HepG2 (cell line): Measurements from ENCODE around the gene CXXC5. TPM values are rescaled to one million over a fixed set of nuclear protein-coding genes. Genes with fewer than 3 reads are reported as not detected.

Source experiments
- ARID4A ChIP-seq: sonication (generic); formaldehyde crosslinking; IDR thresholded peaks from 2 replicates; pipeline ENCODE4 v1.5.0; 2020; ENCODE audit warnings: mild to moderate bottlenecking, missing genetic modification reagents, borderline replicate concordance
- ATRX ChIP-seq: sonication (generic); formaldehyde crosslinking; IDR thresholded peaks from 2 replicates; pipeline ENCODE4 v1.4.0; 2020; ENCODE audit warnings: missing genetic modification reagents, borderline replicate concordance
- CERS6 ChIP-seq: sonication (generic); formaldehyde crosslinking; IDR thresholded peaks from 2 replicates; pipeline ENCODE4 v1.5.0; 2020; ENCODE audit warnings: missing genetic modification reagents
- GABPA ChIP-seq, 2 experiments: IDR thresholded peaks; 2 replicates each; pipeline ENCODE4 v1.6.1; 2011 to 2016; ENCODE audit warnings: low read depth in 2 of 2, low read length in 1 of 2, missing biosample characterization in 1 of 2, missing genetic modification characterization in 1 of 2
- KDM5B ChIP-seq: sonication (generic); formaldehyde crosslinking; IDR thresholded peaks from 2 replicates; pipeline ENCODE4 v1.4.0; 2020; ENCODE audit warnings: missing genetic modification reagents, mild to moderate bottlenecking, borderline replicate concordance
- MED13 ChIP-seq: sonication (generic); formaldehyde crosslinking; IDR thresholded peaks from 2 replicates; pipeline ENCODE4 v1.5.0; 2020; ENCODE audit warnings: missing genetic modification reagents
- MXD1 ChIP-seq: sonication (generic); formaldehyde crosslinking; IDR thresholded peaks from 2 replicates; pipeline ENCODE4 v1.4.0; 2020; ENCODE audit warnings: mild to moderate bottlenecking, missing genetic modification reagents
- NR3C1 ChIP-seq: sonication (generic); formaldehyde crosslinking; IDR thresholded peaks from 2 replicates; pipeline ENCODE4 v1.4.0; 2020; ENCODE audit warnings: missing genetic modification reagents
- POLR2AphosphoS2 ChIP-seq: IDR thresholded peaks from 2 replicates; pipeline ENCODE4 v1.6.1; 2011; ENCODE audit warnings: low read depth, low read length, improper control_type of control experiment
- SATB2 ChIP-seq: sonication (generic); formaldehyde crosslinking; IDR thresholded peaks from 2 replicates; pipeline ENCODE4 v1.5.0; 2020; ENCODE audit warnings: missing genetic modification reagents
- SP4 ChIP-seq: sonication (generic); formaldehyde crosslinking; IDR thresholded peaks from 2 replicates; pipeline ENCODE4 v1.8.1; 2023; ENCODE audit warnings: mild to moderate bottlenecking, missing genetic modification reagents
- TIGD3 ChIP-seq: sonication (generic); formaldehyde crosslinking; IDR thresholded peaks from 2 replicates; pipeline ENCODE4 v1.5.1; 2020; ENCODE audit warnings: mild to moderate bottlenecking, missing genetic modification reagents, borderline replicate concordance
- ZBTB46 ChIP-seq: sonication (generic); formaldehyde crosslinking; IDR thresholded peaks from 2 replicates; pipeline ENCODE4 v1.4.0; 2020; ENCODE audit warnings: mild to moderate bottlenecking, missing genetic modification reagents, borderline replicate concordance
- ZBTB7A ChIP-seq: sonication (generic); formaldehyde crosslinking; IDR thresholded peaks from 2 replicates; pipeline ENCODE4 v1.8.0; 2022; ENCODE audit warnings: mild to moderate bottlenecking, missing genetic modification reagents
- ZNF564 ChIP-seq: sonication (generic); formaldehyde crosslinking; IDR thresholded peaks from 2 replicates; pipeline ENCODE4 v1.8.1; 2023; ENCODE audit warnings: mild to moderate bottlenecking, missing genetic modification reagents
- ZNF574 ChIP-seq: sonication (generic); formaldehyde crosslinking; IDR thresholded peaks from 2 replicates; pipeline ENCODE4 v1.4.0; 2020; ENCODE audit warnings: missing genetic modification reagents
- ZSCAN25 ChIP-seq: sonication (generic); formaldehyde crosslinking; IDR thresholded peaks from 2 replicates; pipeline ENCODE4 v1.8.0; 2022; ENCODE audit warnings: mild to moderate bottlenecking, missing genetic modification reagents
- polyA plus RNA-seq, 8 experiments: library from polyadenylated mRNA; depleted of rRNA in 3 of 8; stranded (reverse) in 7 of 8; unstranded in 1 of 8; fragments of >200 nt; fragmentation: Illumina TruSeq in 4 of 8; extraction: Trizol in 4 of 8; gene quantifications; 2 replicates each; pipeline versions ENCODE4 v1.2.1 to v1.2.3, GENCODE V29; 2011 to 2016; ENCODE audit warnings: low read depth in 4 of 8, missing spikeins in 1 of 8, mixed read lengths in 1 of 8; ENCODE audit not compliant: insufficient read depth in 1 of 8
- total RNA-seq, 5 experiments: library from RNA; depleted of rRNA; stranded (reverse); fragments of >200 nt; fragmentation: Illumina TruSeq; extraction: Trizol; gene quantifications; 2 replicates each; pipeline ENCODE4 v1.2.3, GENCODE V29; 2016; ENCODE audit warnings: low read depth in 1 of 5

The CXXC5 gene
- total and polyA plus RNA-seq, 2 of the 13 experiments (the other 11 are each of a cell fraction or from before 2014, with no cell fraction given): 32.3 to 33.0 TPM

GRCh38 chr5:139655727-139656271 is 7.7 kb downstream of the CXXC5 start (continued):
- 0 out of 2 replicates have a peak, but pooled peaks have one; percentile 36 for TF ChIP-seq MXD1 (CRISPR knock-in tag)
- no peak for TF ChIP-seq ZSCAN25 (CRISPR knock-in tag)
- TF ChIP-seq ATRX (CRISPR knock-in tag): no peak
- TF ChIP-seq KDM5B (CRISPR knock-in tag): peak; percentile 45; the same call in 1 of the 2 replicates
- TF ChIP-seq SP4 (CRISPR knock-in tag): no peak
- peak; percentile 10; the same call in 1 of the 2 replicates for TF ChIP-seq ZNF574 (CRISPR knock-in tag)
- TF ChIP-seq TIGD3: no peak
- TF ChIP-seq CERS6 (CRISPR knock-in tag): no peak
- TF ChIP-seq GABPA (IDR thresholded peaks at IDR 0.05; ENCODE audit: low read depth, low read length): no peak
- TF ChIP-seq GABPA (CRISPR knock-in tag; IDR thresholded peaks at IDR 0.05; ENCODE audit: low read depth): no peak
- no peak for TF ChIP-seq MED13 (CRISPR knock-in tag)
- TF ChIP-seq POLR2AphosphoS2: no peak
- TF ChIP-seq NR3C1 (CRISPR knock-in tag): no peak
- TF ChIP-seq ZNF564 (CRISPR knock-in tag): no peak
- TF ChIP-seq ARID4A: peak; percentile 73
- TF ChIP-seq SATB2 (CRISPR knock-in tag): no peak
- 0 out of 2 replicates have a peak, but pooled peaks have one; percentile 78 for TF ChIP-seq ZBTB46 (CRISPR knock-in tag)
- TF ChIP-seq ZBTB7A: peak; percentile 67; the same call in 1 of the 2 replicates
